Transverse colon (tissue), 4 donors: Measurements from ENCODE around the gene ATL1. TPM values are rescaled to one million over a fixed set of nuclear protein-coding genes. Genes with fewer than 3 reads are reported as not detected.

ENCODE experiments used
- DNase-seq: peaks from one replicate; pipeline ENCODE4 v3.0.0-alpha.2; 2019
- H3K27ac ChIP-seq, 4 donors: fragments of 200-600 bp; sonication (generic); 2 replicates each; pipeline ENCODE4 v1.5.1; 2016 to 2018; ENCODE audit warnings: inconsistent platforms in 4 of 4
- H3K27me3 ChIP-seq: fragments of 200-600 bp; sonication (generic); 2 replicates; pipeline ENCODE4 v1.5.1; 2017; ENCODE audit warnings: inconsistent platforms
- H3K36me3 ChIP-seq, 4 donors: fragments of 200-600 bp; sonication (generic); 2 replicates each; pipeline ENCODE4 v1.5.1; 2017 to 2019; ENCODE audit warnings: inconsistent platforms in 4 of 4
- H3K4me1 ChIP-seq, 4 donors: fragments of 200-600 bp; sonication (generic); 2 replicates each; pipeline ENCODE4 v1.5.1; 2017 to 2020; ENCODE audit warnings: inconsistent platforms in 4 of 4
- H3K4me3 ChIP-seq, 4 donors: fragments of 200-600 bp; sonication (generic); 1 replicate in 1 of 4; 2 replicates in 3 of 4; pipeline versions ENCODE4 v1.5.1 to v1.6.1; 2017 to 2019; ENCODE audit warnings: inconsistent platforms in 4 of 4
- H3K9me3 ChIP-seq, 2 donors: fragments of 200-600 bp; sonication (generic); 2 replicates each; pipeline ENCODE4 v1.5.1; 2017 to 2019; ENCODE audit warnings: inconsistent platforms in 2 of 2
- CTCF ChIP-seq, 5 experiments: fragments of 200-600 bp in 3 of 5; fragments of 450-650 bp in 2 of 5; sonication (generic) in 3 of 5; IDR thresholded peaks; 1 replicate in 2 of 5; 2 replicates in 3 of 5; pipeline ENCODE4 v1.5.1; 2016 to 2017; ENCODE audit warnings: antibody characterized with exemption in 5 of 5, inconsistent platforms in 3 of 5, mild to moderate bottlenecking in 2 of 5, moderate library complexity in 1 of 5
- EP300 ChIP-seq: sonication (generic); formaldehyde crosslinking; IDR thresholded peaks from one replicate; pipeline ENCODE4 v1.6.1; 2017; ENCODE audit warnings: antibody characterized with exemption, low read depth
- POLR2A ChIP-seq: fragments of 450-650 bp; IDR thresholded peaks from one replicate; pipeline ENCODE4 v1.6.1; 2016; ENCODE audit warnings: antibody characterized with exemption, mild to moderate bottlenecking, moderate library complexity
- POLR2AphosphoS5 ChIP-seq, 3 donors: sonication (generic); formaldehyde crosslinking; IDR thresholded peaks; one replicate each; pipeline ENCODE4 v1.6.1; 2016; ENCODE audit warnings: antibody characterized with exemption in 3 of 3
- WGBS, 2 donors: methylation state at CpG; one replicate each; pipeline ENCODE4 v1.1.5; 2018; ENCODE audit warnings: low coverage in 1 of 2; 5-methylcytosine and 5-hydroxymethylcytosine counted together
- in situ Hi-C, 4 donors: fragments of 200-750 bp; cut with MboI; loops; one replicate each; pipeline versions ENCODE4 v1.15.0 to v1.15.1; 2017; ENCODE audit warnings: low sequenced_read_pairs in 3 of 4, low pct_ligation_motif_present in 1 of 4, low pct_unique_long_range_greater_than_20kb in 1 of 4
- intact Hi-C: fragments of 100-400 bp; cut with DNase I; formaldehyde crosslinking; loops from one replicate; pipeline ENCODE4 v1.15.1; 2023; ENCODE audit warnings: low total_unique reads
- small RNA-seq, 4 donors: library from RNA; depleted of rRNA; stranded (forward); fragments of <200 nt; gene quantifications; one replicate each; pipeline ENCODE3, GENCODE V24; 2016
- total RNA-seq, 4 donors: library from RNA; depleted of rRNA; stranded (reverse); fragments of >200 nt; gene quantifications; one replicate each; pipeline ENCODE4 v1.1.0, GENCODE V29; 2016

ATL1 gene
- total RNA-seq, 4 donors from 2014 or later: 1.1 to 14.1 (median 11.4) TPM; not detected in 1

GRCh38 chr14:50677527-50678063, 117.7 kb downstream of the ATL1 start:
- no peak overlapping the region for H3K27ac ChIP-seq
- WGBS, 2 donors: 24 to 40% methylated on average over 5 of the region's 5 CpGs
- in situ Hi-C loops: no loop called here
- H3K4me3 ChIP-seq: no peak overlapping the region
- no peaks in the 10 kb centered on the region for H3K27me3 ChIP-seq
- TF ChIP-seq CTCF (IDR thresholded peaks at IDR 0.05) (no peak), EP300 (no peak), POLR2AphosphoS5 (IDR thresholded peaks at IDR 0.05) (no peak), POLR2A (no peak)
- DNase-seq: no peak
- H3K4me1 ChIP-seq: peaks cover 0 to 3% (median 0%) of the 10 kb centered on the region in 4 donors
- no peaks in the 10 kb centered on the region for H3K9me3 ChIP-seq
- H3K36me3 ChIP-seq: no peaks in the 10 kb centered on the region
- intact Hi-C loops: no loop called here

- no peaks in the 10 kb centered on the region for H3K36me3 ChIP-seq
- H3K27ac ChIP-seq: no peak overlapping the region
- DNase-seq: no peak
- no peak for TF ChIP-seq POLR2A
- no peak for TF ChIP-seq POLR2AphosphoS5 (IDR thresholded peaks at IDR 0.05)
- TF ChIP-seq CTCF (IDR thresholded peaks at IDR 0.05): no peak
- no peak for TF ChIP-seq EP300
- H3K9me3 ChIP-seq: no peaks in the 10 kb centered on the region
- intact Hi-C loops: no loop called here
- H3K4me1 ChIP-seq: peaks cover 0 to 3% (median 0%) of the 10 kb centered on the region in 4 donors
- WGBS, 2 donors: 76 to 84% methylated on average over 2 to 5 of the region's 5 CpGs
- in situ Hi-C loops: no loop called here
- no peak overlapping the region for H3K4me3 ChIP-seq
- no peaks in the 10 kb centered on the region for H3K27me3 ChIP-seq
These were observed 118.2 kb downstream of the ATL1 start for GRCh38 chr14:50678163-50678562.

- H3K9me3 ChIP-seq: no peaks in the 10 kb centered on the region
- no peaks in the 10 kb centered on the region for H3K27me3 ChIP-seq
- in situ Hi-C loops (no loop called here), intact Hi-C loops (no loop called here)
- H3K27ac ChIP-seq: no peak overlapping the region
- H3K4me1 ChIP-seq: peaks cover 0 to 3% (median 0%) of the 10 kb centered on the region in 4 donors
- TF ChIP-seq EP300 (no peak), CTCF (IDR thresholded peaks at IDR 0.05) (no peak), POLR2AphosphoS5 (IDR thresholded peaks at IDR 0.05) (no peak), POLR2A (no peak)
- no peaks in the 10 kb centered on the region for H3K36me3 ChIP-seq
- no peak for DNase-seq
- no peak overlapping the region for H3K4me3 ChIP-seq
These were observed 119.7 kb downstream of the ATL1 start for GRCh38 chr14:50679674-50680073.

Small RNA genes within 50 kb of the gene (small RNA-seq; reads per million reads assigned to genes)
- gene RN7SL452P (0 reads per million in 4 donors), gene SNRPGP1 (0 reads per million in 4 donors)

Other genes starting within 250 kb of the ATL1 start
- 10 to 100 TPM in 1 of 4 donors, 1 to 10 TPM in 2, under 1 TPM in 1; 0.80 to 73.3 (median 8.3) TPM for gene L2HGDH, start 247.9 kb upstream of the ATL1 start, total RNA-seq
- gene DMAC2L, start 247.8 kb upstream of the ATL1 start, total RNA-seq: 10 to 100 TPM in 2 of 4 donors, 1 to 10 TPM in 2; 3.0 to 18.9 (median 9.2) TPM
- gene CDKL1, start 163.3 kb upstream of the ATL1 start, total RNA-seq: 10 to 100 TPM; 15.3 to 36.8 (median 28.2) TPM
- 100 to 1,000 TPM in 3 of 4 donors, 10 to 100 TPM in 1; 40.8 to 173 (median 105) TPM for gene MAP4K5, start 27.6 kb upstream of the ATL1 start, total RNA-seq
- gene SAV1, start 108.2 kb downstream of the ATL1 start, total RNA-seq: 10 to 100 TPM; 14.9 to 81.0 (median 23.2) TPM